ENCODE measurements around the gene ABHD13.

Gene ABHD13

DNA sequence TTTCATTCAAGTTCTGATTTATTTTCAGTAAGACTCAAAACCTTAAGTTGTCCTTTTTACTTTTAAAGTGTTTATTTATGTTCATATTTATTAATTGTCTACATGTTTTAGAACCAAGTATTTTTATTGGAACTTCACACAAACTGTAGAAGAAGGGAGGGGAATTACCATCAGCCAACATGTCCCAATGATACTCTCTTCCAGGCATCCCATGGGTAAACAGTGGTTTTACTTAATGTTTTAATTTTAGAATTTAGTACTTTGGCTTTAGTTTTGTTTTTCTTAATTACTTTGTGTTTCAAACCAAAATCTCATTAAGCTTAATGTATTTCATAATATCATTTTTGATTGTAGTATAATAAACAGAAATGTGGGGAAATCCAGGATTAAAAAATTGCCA lies 56.5 kb downstream of the ABHD13 start:
- DNase-seq (ENCODE audit: low spot score): no peak
- H3K9ac ChIP-seq (ENCODE audit: low read depth, low read length, poor library complexity): no peak overlapping the region
- no peak overlapping the region for H2BK15ac ChIP-seq (ENCODE audit: low read length)
- no peak overlapping the region for H3K18ac ChIP-seq (ENCODE audit: low read length)
- no peak overlapping the region for H3K27ac ChIP-seq (replicated peaks; ENCODE audit: low read length)
- H3K79me1 ChIP-seq (ENCODE audit: low read depth, low read length): no peaks in the 10 kb centered on the region
- no peak overlapping the region for H2BK12ac ChIP-seq (ENCODE audit: low read length)
- H3K4me3 ChIP-seq (ENCODE audit: low read length in 2 of 2): no peak overlapping the region
- H3K9me3 ChIP-seq (replicated peaks in 1 of 2; ENCODE audit: control insufficient read depth in 2 of 2, insufficient read depth in 1 of 2, low read depth in 1 of 2, low read length in 2 of 2): no peaks in the 10 kb centered on the region
- peaks cover 0 to 2% of the 10 kb centered on the region in 2 donors for H3K4me1 ChIP-seq (ENCODE audit: control insufficient read depth in 2 of 2, insufficient read depth in 1 of 2, low read depth in 1 of 2, low read length in 2 of 2)
- H4K91ac ChIP-seq (ENCODE audit: low read depth, low read length, poor library complexity): no peak overlapping the region
- no peak overlapping the region for H4K8ac ChIP-seq (ENCODE audit: low read depth, low read length)
- H3K4ac ChIP-seq (ENCODE audit: low read length): no peak overlapping the region
- H3K4me2 ChIP-seq (ENCODE audit: insufficient read depth, low read length, poor library complexity, severe bottlenecking): no peak overlapping the region
- no peak overlapping the region for H2AFZ ChIP-seq (ENCODE audit: low read length)
- no peak overlapping the region for H2AK5ac ChIP-seq (ENCODE audit: low read depth, low read length)
- H2BK5ac ChIP-seq (ENCODE audit: low read length): no peak overlapping the region
- no peak overlapping the region for H2BK120ac ChIP-seq (ENCODE audit: low read depth, low read length)
- no peaks in the 10 kb centered on the region for H3K36me3 ChIP-seq (replicated peaks in 1 of 2; ENCODE audit: control insufficient read depth in 2 of 2, insufficient read depth in 2 of 2, low read length in 2 of 2)
- H3K27me3 ChIP-seq (ENCODE audit: control insufficient read depth in 3 of 3, insufficient read depth in 3 of 3, low read depth in 1 of 3, low read length in 3 of 3): no peaks in the 10 kb centered on the region
- no peak overlapping the region for H3K23ac ChIP-seq (ENCODE audit: low read depth, low read length, poor library complexity)
- no peak overlapping the region for H3K14ac ChIP-seq (ENCODE audit: low read length)

DNA sequence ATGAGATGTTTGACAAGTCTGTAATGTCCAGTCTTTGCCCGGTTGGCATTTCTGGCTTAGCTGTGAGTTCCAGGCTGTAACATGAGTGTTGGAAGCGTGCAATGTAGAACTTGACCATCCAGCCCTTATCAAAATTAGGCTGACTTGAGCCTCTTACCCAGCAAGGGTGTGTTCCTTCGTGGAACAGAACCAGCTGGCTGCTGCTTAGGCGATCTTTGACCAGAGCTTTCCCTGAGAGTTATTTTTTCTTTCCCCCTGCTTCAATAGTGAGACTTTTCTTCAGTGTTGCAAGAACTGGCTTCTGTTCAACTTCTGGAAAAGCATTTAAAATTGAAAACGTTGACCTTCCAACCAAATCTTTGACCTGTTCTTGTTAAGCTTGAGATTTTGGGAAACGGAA lies 57.9 kb downstream of the ABHD13 start:
- Histone ChIP-seq H2BK5ac (ENCODE audit: low read length) (no peak overlapping the region), H3K4me1 (ENCODE audit: control insufficient read depth in 2 of 2, insufficient read depth in 1 of 2, low read depth in 1 of 2, low read length in 2 of 2) (no peaks in the 10 kb centered on the region), H3K4me2 (ENCODE audit: insufficient read depth, low read length, poor library complexity, severe bottlenecking) (no peak overlapping the region), H2BK15ac (ENCODE audit: low read length) (no peak overlapping the region), H3K18ac (ENCODE audit: low read length) (no peak overlapping the region), H4K91ac (ENCODE audit: low read depth, low read length, poor library complexity) (no peak overlapping the region), H3K4ac (ENCODE audit: low read length) (no peak overlapping the region), H2BK120ac (ENCODE audit: low read depth, low read length) (no peak overlapping the region), H2BK12ac (ENCODE audit: low read length) (no peak overlapping the region), H3K9me3 (replicated peaks in 1 of 2; ENCODE audit: control insufficient read depth in 2 of 2, insufficient read depth in 1 of 2, low read depth in 1 of 2, low read length in 2 of 2) (no peaks in the 10 kb centered on the region), H3K27ac (replicated peaks; ENCODE audit: low read length) (no peak overlapping the region), H3K23ac (ENCODE audit: low read depth, low read length, poor library complexity) (no peak overlapping the region), H3K27me3 (ENCODE audit: control insufficient read depth in 3 of 3, insufficient read depth in 3 of 3, low read depth in 1 of 3, low read length in 3 of 3) (no peaks in the 10 kb centered on the region), H3K4me3 (ENCODE audit: low read length in 2 of 2) (no peak overlapping the region), H3K36me3 (replicated peaks in 1 of 2; ENCODE audit: control insufficient read depth in 2 of 2, insufficient read depth in 2 of 2, low read length in 2 of 2) (no peaks in the 10 kb centered on the region), H2AK5ac (ENCODE audit: low read depth, low read length) (no peak overlapping the region), H3K14ac (ENCODE audit: low read length) (no peak overlapping the region), H3K79me1 (ENCODE audit: low read depth, low read length) (no peaks in the 10 kb centered on the region), H2AFZ (ENCODE audit: low read length) (no peak overlapping the region), H4K8ac (ENCODE audit: low read depth, low read length) (no peak overlapping the region), H3K9ac (ENCODE audit: low read depth, low read length, poor library complexity) (no peak overlapping the region)
- DNase-seq (ENCODE audit: low spot score): no peak
- WGBS, 2 donors (ENCODE audit: extremely low coverage in 2 of 2, insufficient read length in 2 of 2, insufficient replicate concordance in 1 of 2): no CpG with 5 or more reads among the region's 6 CpGs

DNA sequence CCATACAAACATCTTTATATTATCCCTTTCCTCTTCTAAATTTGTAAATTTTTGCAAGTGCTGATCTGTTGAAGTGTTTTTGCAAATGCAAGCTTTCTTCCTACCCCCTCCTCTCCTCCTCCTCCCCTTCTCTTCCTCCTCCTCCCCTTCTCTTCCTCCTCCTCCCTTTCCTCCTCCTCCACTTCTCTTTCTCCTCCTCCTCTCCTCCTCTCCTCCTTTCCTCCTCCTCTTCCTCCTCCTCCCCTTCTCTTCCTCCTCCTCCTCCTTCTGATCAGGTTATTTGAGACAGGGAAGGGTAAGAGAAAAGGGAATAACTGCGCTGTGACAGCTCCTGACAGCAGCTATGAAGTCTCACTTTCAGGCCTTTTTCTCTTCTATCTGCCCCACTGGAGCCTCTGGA lies 60.3 kb downstream of the ABHD13 start:
- no peak overlapping the region for H3K9ac ChIP-seq (ENCODE audit: low read depth, low read length, poor library complexity)
- H3K36me3 ChIP-seq (replicated peaks in 1 of 2; ENCODE audit: control insufficient read depth in 2 of 2, insufficient read depth in 2 of 2, low read length in 2 of 2): no peaks in the 10 kb centered on the region
- H3K27ac ChIP-seq (replicated peaks; ENCODE audit: low read length): no peak overlapping the region
- no peak overlapping the region for H2AFZ ChIP-seq (ENCODE audit: low read length)
- no peak overlapping the region for H3K14ac ChIP-seq (ENCODE audit: low read length)
- no peak overlapping the region for H3K23ac ChIP-seq (ENCODE audit: low read depth, low read length, poor library complexity)
- no peaks in the 10 kb centered on the region for H3K27me3 ChIP-seq (ENCODE audit: control insufficient read depth in 3 of 3, insufficient read depth in 3 of 3, low read depth in 1 of 3, low read length in 3 of 3)
- no peak overlapping the region for H2AK5ac ChIP-seq (ENCODE audit: low read depth, low read length)
- no peak overlapping the region for H4K8ac ChIP-seq (ENCODE audit: low read depth, low read length)
- WGBS, 2 donors (ENCODE audit: extremely low coverage in 2 of 2, insufficient read length in 2 of 2, insufficient replicate concordance in 1 of 2): no CpG with 5 or more reads among the region's 1 CpG
- H2BK15ac ChIP-seq (ENCODE audit: low read length): no peak overlapping the region
- no peak for DNase-seq (ENCODE audit: low spot score)
- no peak overlapping the region for H2BK120ac ChIP-seq (ENCODE audit: low read depth, low read length)
- no peak overlapping the region for H2BK12ac ChIP-seq (ENCODE audit: low read length)
- no peak overlapping the region for H3K4me2 ChIP-seq (ENCODE audit: insufficient read depth, low read length, poor library complexity, severe bottlenecking)
- no peak overlapping the region for H3K4ac ChIP-seq (ENCODE audit: low read length)
- H3K18ac ChIP-seq (ENCODE audit: low read length): no peak overlapping the region
- H3K4me3 ChIP-seq (ENCODE audit: low read length in 2 of 2): no peak overlapping the region
- H2BK5ac ChIP-seq (ENCODE audit: low read length): no peak overlapping the region
- H3K79me1 ChIP-seq (ENCODE audit: low read depth, low read length): no peaks in the 10 kb centered on the region
- no peaks in the 10 kb centered on the region for H3K4me1 ChIP-seq (ENCODE audit: control insufficient read depth in 2 of 2, insufficient read depth in 1 of 2, low read depth in 1 of 2, low read length in 2 of 2)
- no peak overlapping the region for H4K91ac ChIP-seq (ENCODE audit: low read depth, low read length, poor library complexity)
- H3K9me3 ChIP-seq (replicated peaks in 1 of 2; ENCODE audit: control insufficient read depth in 2 of 2, insufficient read depth in 1 of 2, low read depth in 1 of 2, low read length in 2 of 2): no peaks in the 10 kb centered on the region

DNA sequence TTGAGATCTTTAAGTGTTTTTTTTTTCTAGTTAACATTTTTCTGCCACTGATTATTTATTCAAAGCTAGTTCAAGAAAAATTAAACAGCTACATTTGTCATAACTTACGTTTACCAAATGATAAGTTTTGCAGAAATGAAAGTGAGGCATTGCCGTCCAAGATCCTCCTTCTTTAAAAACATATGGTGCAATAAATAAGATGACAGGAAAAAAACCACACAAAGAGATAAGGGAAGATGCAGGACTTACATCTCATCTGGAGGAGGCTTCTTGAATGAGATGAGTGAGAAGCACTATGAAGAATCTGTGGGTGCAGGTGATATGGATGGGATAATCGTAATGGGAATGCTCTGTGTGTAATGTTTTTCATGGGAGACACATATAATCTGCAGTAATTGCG lies 63.7 kb downstream of the ABHD13 start:
- H3K14ac ChIP-seq (ENCODE audit: low read length): no peak overlapping the region
- H3K9me3 ChIP-seq (replicated peaks in 1 of 2; ENCODE audit: control insufficient read depth in 2 of 2, insufficient read depth in 1 of 2, low read depth in 1 of 2, low read length in 2 of 2): no peaks in the 10 kb centered on the region
- H3K27me3 ChIP-seq (ENCODE audit: control insufficient read depth in 3 of 3, insufficient read depth in 3 of 3, low read depth in 1 of 3, low read length in 3 of 3): no peaks in the 10 kb centered on the region
- H4K91ac ChIP-seq (ENCODE audit: low read depth, low read length, poor library complexity): no peak overlapping the region
- H2BK5ac ChIP-seq (ENCODE audit: low read length): no peak overlapping the region
- H3K23ac ChIP-seq (ENCODE audit: low read depth, low read length, poor library complexity): no peak overlapping the region
- H3K4me2 ChIP-seq (ENCODE audit: insufficient read depth, low read length, poor library complexity, severe bottlenecking): no peak overlapping the region
- no CpG with 5 or more reads among the region's 4 CpGs for WGBS, 2 donors (ENCODE audit: extremely low coverage in 2 of 2, insufficient read length in 2 of 2, insufficient replicate concordance in 1 of 2)
- no peaks in the 10 kb centered on the region for H3K36me3 ChIP-seq (replicated peaks in 1 of 2; ENCODE audit: control insufficient read depth in 2 of 2, insufficient read depth in 2 of 2, low read length in 2 of 2)
- H2BK120ac ChIP-seq (ENCODE audit: low read depth, low read length): no peak overlapping the region
- H3K4me3 ChIP-seq (ENCODE audit: low read length in 2 of 2): no peak overlapping the region
- no peak overlapping the region for H3K18ac ChIP-seq (ENCODE audit: low read length)
- no peak overlapping the region for H2AK5ac ChIP-seq (ENCODE audit: low read depth, low read length)
- no peaks in the 10 kb centered on the region for H3K4me1 ChIP-seq (ENCODE audit: control insufficient read depth in 2 of 2, insufficient read depth in 1 of 2, low read depth in 1 of 2, low read length in 2 of 2)
- no peak for DNase-seq (ENCODE audit: low spot score)
- no peak overlapping the region for H2BK12ac ChIP-seq (ENCODE audit: low read length)
- H3K9ac ChIP-seq (ENCODE audit: low read depth, low read length, poor library complexity): no peak overlapping the region
- no peak overlapping the region for H2AFZ ChIP-seq (ENCODE audit: low read length)
- H2BK15ac ChIP-seq (ENCODE audit: low read length): no peak overlapping the region
- no peak overlapping the region for H4K8ac ChIP-seq (ENCODE audit: low read depth, low read length)
- H3K4ac ChIP-seq (ENCODE audit: low read length): no peak overlapping the region
- H3K27ac ChIP-seq (replicated peaks; ENCODE audit: low read length): no peak overlapping the region
- no peaks in the 10 kb centered on the region for H3K79me1 ChIP-seq (ENCODE audit: low read depth, low read length)

Data from neuronal stem cell (in vitro differentiated cells).